IPS DF 4.7 (cell line): ENCODE data around the gene SYNPO2.
"Not testable (repeated sequence)": the region's sequence is repeated elsewhere in the genome, so short reads cannot be mapped to it uniquely, and the experiment has no call there.

Experiments used
- DNase-seq: peaks from one replicate; pipeline ENCODE4 v3.0.0-alpha.2; 2013; ENCODE audit warnings: low spot score; ENCODE audit errors: extremely low read depth

The SYNPO2 gene

DNA sequence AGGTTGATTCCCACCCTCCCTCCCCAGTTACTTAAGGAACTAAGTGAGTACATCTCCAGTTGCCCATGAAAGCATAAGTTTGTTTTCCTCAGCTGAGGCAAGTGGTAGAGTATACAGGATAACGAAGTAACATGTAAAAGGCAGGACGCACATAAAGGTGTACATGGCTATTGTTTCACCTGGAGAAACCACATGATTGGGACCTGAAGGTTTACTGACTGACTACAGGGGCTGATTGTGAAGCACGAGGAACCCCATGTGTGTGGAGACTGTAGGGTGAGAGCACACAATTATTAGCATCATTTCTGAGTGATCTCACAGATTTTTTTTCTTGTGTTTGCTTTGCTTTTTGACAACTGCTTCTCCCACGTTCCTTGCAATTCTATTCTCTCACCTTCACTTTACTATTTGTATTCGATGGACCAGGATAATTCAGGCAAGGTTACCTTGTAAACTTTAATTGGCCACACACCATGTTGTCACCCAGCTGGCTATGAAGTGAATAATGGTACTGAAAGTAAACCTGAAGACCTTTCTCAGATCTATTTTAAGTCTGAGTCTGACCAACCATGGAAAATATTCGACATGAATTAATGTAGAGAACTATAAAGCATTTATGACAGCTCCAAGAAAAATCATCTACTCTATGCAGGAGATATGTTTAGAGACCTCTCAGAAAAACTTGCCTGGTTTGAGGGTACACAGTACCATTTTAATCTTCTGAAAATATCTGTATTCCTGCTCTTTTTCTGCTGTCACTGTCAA is 144.4 kb downstream of the SYNPO2 start:
- no peak for DNase-seq

DNA sequence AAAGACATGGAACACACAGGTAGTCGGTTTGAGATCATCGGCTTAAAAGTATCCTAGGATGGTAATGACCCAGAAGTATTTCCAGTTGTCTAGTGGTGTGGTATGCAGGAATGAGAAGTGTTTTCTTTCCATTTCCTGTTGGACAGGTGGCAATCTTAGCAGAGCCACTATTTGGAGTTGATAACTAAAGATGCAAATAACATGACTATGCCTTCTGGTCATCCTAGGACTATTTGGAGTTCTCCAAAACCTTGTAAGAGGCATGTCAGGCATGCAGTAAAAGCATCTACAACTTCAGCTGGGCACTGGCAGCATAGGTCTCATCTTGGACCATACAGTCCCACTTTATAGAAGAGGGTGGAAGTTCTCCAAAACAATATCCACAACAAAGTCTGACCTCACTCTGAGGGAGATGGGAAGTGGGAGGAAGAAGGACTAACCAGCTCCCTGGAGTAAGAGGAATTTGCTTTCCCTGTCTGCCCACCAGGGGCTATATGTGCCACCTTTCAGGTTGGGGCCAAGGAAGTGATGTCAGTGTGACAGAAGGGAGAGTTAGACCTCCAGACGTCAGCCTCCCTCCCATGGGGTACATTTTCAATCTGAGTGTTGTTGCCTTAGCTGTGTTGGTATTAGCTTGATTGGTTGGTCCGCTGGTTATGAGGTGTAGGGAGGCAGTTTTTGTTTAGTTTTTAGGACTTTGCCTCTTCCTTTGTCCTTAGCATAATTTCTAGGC is 145.8 kb downstream of the SYNPO2 start:
- no peak for DNase-seq

DNA sequence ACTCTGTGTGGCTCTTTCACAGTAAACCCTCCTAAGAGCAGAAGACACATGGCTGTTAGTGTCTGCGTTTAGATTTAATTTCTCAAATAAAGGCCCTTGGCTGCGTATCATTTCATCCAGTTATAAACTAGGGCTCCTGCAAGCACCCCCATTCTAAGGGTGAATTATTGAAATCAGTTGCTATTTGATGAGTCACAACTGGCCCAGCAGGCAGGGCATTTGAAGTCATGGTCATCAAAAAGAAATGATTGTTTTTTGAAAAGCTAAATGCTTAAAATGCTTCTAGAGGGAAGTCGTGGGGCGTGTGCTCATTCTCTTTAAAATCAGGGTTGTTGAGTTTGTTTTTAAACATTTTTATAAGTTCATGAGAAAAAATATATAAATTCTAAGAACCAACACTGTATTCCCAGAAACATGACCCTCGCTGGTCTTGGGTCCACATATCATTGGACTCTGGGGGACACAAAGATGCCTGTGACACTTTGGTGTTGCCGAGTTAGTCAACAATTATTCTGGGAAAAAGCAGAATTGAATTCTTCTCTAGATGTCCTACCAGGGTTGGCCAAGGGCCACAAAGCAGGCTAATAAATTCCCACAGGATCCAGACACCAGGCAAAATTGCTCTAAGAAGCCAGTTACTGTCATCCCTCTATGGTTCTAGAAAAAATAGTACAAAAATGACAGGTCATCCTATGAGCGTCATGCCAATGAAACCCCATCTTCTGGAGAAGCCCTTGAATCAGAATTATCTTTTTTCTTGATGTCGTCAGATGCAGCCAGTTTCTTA is 147.5 kb downstream of the SYNPO2 start:
- DNase-seq: no peak

DNA sequence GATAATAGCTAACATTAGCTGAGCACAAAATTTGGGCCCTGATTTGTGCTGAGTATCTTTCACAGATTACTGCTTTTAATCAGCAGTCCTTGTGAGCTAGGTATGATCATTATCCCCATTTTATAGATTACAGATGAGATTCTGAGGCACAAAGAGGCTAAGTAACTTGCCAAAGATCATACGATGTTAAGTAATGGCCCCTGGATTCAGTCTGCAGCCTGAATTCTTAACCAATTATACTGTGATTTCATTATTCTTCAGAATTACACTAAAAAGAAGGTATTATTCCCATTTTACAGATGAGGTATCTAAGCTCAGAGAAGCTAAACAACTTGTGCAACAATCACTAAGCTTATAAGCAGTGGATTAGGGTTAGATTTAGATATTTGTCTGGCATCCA is 149.1 kb downstream of the SYNPO2 start:
- DNase-seq: no peak

DNA sequence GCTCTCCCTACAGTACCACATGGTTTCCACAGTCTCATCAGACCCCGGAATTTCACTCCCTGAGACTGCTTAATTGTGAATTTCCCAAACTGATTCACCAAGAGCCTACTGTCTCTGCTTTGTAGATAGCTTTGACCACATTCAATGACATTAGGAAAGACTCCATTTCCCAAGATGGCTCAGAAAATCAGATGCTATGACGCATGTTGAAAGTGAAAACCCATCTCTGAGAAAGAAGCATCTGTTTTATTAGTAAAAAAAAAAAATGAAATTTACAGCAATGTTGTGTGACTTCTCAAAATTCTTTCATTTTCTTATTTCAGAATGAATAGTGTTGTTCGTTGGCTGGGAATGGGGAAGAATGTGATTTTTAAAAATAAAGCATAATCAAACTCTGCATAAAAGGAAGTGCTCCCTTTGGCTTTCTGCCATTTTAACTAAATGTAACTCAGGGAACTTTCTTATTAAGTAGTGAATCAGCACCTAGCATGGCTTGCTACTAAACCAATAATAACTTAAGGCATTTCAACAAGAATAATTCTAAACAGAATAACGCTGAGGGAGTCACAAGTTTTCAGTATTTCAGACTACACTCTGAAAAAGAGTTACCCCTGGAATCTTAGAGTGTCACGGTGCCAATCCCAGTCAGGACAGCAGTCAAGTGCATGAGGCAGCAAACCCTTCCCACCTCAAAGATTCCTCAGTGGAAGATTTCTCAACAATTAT is 149.6 kb downstream of the SYNPO2 start:
- DNase-seq: no peak

DNA sequence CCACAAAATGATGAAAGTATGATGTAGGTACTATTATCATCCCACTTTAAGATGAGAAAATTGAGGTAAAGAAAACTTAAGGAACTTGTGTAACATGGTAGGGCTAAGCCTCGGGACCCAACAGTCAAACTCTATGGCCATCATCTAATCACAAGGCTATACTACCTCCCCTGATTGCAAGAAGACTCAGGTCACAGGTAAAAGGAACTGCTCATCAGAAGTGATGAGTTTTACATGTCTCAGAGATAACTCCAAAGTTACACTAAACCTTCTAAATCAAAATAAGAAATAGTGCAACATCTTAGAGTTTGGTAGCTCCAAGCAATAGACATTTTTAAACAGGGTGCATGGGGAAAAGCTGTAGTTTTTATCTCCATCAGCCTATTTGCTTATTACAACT is 150.5 kb downstream of the SYNPO2 start:
- no peak for DNase-seq

DNA sequence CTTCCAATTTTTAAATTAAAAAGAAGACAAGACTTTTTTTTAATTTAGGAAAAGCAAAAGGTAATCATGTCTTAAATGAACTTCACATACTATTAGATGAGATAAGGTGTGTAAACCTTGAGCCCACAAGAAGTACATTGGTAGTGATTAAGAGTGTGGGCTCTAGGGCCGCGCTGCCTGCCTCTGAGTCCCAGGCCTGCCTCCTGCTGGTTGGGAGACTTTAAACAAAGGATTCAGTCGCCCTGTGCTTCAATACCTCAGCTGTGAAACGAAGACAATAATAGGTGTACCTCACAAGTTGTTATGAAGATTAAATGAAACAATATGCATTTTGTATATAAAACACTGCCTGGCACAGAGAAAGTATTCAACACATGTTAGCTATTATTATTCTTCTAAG is 151.1 kb downstream of the SYNPO2 start:
- no peak for DNase-seq

DNA sequence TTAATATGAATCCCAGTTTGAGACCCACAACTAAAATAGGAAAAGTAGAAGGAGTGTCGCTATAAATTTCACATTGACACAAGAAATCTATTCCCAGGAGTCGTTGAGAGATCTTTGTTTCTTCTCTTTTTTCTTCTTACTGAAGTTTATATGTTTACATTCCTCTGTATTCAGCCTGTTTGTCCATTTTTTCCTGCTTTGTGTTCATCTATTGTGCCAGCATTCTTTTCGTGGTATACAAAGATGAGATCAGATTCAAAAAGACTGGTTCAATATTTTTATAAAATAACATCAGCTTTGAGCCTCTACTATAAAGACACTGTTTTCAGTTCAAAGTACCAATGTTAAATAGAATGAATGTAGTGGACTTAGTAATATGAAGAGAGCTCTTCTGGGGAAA is 151.6 kb downstream of the SYNPO2 start:
- no peak for DNase-seq

DNA sequence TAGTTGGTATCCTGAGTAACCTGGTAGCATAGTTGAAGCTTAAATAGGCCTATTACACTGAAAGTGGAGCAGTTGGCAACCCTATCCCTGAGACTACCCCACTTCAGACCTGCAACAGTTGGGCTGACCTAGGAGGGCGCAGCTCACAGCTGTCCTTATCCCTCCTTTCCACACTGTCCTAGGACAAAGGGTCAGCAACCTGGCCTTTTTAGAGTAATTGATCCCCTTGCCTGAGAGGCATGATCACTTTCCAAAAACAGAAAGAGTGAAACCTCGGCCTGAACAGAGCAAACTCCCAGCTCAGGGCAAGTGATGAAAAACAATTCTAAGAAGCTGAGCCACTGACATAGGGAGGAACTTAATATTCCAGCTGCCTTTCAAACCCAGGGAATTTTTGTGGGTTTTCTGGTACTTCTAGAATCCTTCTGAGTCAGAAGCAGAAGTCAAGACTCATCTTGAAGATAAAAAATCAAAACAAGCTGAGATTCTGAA is 152.1 kb downstream of the SYNPO2 start:
- DNase-seq: no peak

DNA sequence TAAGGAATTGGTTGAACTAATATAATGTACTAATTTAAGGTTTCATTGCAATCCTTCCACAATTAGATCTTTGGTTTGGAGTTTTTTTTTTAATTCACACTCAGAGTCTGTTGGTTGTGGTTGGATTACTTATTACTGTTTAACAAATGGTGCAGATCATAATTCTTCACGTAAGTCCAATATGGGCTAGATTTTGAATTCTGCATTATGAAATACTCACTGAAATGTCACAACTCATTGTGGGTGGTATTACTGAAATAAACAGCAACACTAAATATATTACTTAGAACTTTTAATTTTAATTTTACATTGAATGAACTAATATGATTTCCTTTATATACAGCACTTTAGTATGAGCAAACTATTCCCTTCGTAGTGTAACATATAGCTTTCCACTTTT is 152.7 kb downstream of the SYNPO2 start:
- no peak for DNase-seq

DNA sequence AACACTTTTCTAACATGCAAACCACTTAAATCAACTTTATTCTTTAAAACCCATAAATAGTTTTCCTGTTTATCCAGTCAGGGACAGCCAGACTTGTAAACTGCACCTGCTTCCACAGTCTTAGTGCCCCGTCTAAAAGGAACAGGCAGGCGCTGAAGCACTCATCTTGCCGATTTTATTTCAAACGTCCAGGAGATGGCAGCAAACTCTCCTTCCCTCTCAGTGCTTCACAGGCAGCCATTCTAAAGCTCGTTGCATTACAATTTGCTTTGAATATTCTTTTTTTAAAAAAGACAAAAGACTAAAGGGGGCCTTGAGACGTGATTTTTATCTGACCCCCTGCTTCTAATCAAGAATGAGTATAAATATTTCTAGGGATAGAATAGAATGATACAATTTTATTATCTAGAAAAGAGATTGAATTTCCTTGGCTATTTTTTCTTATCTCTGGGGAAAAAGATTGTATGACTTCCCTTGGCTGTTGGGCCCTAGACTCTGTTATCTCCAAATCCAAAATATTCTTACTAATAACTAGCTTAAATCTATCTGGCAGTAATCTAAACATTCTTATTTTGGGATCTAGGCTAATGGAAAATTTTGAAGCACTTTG is 153.4 kb downstream of the SYNPO2 start:
- no peak for DNase-seq

DNA sequence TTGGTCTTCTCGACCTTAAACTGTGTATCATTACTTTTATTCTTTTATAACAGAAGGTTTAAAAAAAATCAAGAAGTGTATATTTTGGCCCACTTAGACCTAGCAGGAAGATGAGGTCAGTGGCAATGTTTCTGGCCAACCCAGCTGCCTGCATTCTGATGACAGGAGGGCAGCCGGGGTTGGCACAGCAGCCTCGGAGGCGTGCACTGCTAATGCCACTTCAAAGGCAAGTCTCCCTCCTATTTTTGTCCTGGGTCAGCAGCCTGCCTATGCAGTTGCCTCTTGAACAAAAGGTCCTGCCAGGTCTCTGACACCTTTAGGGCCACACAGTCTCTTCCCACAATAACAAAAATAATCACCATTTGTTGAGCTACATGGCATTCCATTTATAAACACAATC is 157.6 kb downstream of the SYNPO2 start:
- no peak for DNase-seq

DNA sequence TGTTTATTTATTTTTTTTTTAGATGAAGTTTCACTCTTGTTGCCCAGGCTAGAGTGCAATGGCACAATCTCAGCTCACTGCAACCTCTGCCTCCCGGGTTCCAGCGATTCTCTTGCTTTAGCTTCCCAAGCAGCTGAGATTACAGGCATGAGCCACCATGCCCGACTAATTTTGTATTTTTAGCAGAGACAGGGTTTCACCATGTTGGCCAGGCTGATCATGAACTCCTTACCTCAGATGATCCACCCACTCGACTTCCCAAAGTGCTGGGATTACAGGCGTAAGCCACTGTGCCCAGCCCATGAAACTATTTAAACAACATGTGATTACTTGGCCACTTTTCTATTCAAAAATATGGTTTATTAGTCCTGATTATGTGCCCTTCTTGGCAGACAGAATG is 158.4 kb downstream of the SYNPO2 start:
- DNase-seq: not testable (repeated sequence)

DNA sequence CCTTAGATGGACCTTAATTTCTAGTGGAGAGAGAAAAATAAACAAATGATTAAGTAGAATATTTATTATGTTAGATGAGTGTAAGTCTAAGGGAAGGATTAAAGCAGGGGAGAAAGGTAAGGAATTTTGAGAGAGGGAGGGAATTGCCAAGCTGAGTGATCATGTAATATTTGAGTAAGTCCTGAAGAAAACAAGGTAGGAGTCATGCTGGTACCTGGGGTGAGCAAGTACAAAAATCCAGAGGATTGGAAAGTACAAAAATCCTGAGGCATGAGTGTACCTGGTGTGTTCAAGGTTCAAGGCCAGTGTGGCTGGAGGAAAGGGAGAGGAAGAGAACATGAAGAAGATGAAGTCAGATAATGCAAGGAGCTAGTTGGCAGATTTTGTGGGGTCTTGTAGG is 159.8 kb downstream of the SYNPO2 start:
- no peak for DNase-seq

DNA sequence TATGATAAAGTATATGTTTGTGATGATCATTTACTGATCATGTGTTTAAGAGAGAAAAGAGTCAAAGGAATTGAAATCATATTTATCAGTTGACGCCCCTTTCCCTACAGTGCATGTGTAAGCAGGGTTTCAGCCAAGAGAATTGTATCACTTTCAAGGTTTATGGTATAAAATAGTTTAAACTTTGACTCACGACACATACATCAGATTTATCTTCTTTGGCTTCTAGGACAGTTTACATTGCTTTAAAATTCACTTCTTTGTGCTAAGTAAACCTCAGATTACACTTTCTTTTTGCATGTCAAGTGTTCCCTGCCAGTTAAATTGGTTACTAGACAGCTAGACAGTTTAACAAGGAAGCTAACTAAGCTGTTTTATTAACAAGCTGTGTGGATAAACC is 160.7 kb downstream of the SYNPO2 start:
- DNase-seq: no peak

DNA sequence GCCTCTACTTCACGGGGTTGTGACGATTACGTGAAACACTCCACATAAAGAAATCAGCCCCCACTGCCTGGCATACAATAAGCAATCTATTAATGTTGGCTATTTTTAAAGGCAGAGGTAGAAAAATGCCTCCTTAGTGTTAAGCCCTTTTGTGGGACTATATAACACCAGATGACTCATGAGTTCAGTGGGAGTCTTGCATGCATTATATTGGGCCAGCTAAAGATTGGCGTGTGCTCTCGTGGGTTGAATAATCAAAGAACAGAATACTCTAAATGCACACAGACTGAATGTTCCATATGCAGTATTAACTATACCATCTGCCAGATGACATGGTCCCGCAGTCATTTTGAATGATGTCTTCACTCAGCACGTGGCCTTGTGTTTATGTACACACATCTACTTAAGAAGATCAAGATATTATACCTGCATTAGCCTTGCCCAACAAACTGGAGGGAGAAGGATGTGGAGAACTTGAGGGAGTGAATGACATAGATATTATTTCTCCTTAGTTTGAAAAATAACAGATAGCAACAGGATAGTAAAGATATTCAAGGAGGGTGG is 162.0 kb downstream of the SYNPO2 start:
- no peak for DNase-seq

DNA sequence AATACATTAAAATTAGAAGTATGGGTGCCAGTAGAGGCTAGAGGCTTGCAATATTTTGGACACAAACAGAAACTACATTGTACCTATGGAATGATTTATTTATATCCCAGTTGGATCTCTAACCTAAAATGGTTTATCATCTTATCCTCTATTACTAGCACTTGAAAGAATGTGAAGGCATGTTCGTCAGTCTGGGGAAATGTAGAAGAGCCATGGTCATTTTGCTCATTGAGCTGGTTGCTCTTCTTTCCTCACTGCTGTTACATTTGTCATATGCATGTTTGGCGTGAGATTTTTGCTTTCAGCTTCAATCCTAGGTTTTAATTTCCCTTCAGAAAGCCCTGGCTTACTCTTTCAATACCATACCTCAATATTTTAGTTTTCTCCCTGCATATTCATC is 164.6 kb downstream of the SYNPO2 start:
- DNase-seq: no peak

DNA sequence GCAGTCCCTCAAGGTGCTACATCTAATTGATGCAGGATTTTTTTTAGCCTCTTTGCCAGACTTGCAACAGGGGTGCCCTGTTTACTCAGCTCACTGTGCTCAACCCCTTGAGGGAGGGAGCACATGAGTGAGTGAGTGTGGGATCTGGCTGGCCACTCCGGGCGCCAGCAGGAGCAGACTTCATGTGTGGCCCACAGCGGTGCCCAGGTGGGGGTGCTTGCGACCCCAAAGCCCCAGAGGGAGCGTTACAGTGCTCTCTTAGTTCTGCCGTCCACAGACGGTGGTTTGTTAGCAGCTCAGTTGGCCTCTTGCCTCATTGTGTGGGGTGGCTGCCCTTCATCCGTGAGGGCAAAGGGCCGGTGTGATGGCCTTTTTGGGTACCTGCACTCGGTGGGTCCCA is 165.3 kb downstream of the SYNPO2 start:
- no peak for DNase-seq

DNA sequence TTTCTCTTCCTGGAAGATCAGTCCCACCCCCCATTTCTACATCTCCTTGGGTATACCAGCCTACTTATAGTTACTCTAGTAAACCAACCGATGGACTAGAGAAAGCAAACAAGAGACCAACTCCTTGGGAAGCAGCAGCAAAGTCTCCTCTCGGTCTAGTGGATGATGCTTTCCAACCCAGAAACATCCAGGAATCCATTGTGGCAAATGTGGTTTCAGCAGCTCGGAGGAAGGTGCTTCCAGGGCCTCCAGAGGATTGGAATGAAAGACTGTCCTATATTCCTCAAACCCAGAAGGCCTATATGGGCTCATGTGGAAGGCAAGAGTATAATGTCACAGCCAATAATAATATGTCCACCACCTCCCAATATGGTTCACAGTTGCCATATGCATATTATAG is 168.8 kb downstream of the SYNPO2 start:
- no peak for DNase-seq

DNA sequence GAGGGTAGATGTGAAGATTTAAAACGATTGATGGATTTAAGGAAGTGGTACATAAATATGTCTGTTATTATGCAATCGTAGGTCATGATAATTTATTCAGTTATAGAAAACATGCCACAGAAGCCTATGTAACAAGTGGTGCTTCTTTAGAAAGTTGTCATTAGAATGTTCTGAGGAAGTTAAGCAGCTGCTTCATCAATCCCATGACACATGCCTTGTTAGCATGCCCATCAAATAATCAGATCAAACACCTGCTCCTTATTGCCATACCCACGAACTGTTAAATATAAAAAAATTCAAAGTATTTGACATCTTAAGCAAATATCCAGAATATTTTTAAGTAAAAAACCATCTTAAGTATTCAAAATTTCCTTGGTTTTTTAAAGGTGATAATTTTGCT is 170.6 kb downstream of the SYNPO2 start:
- DNase-seq: no peak

DNA sequence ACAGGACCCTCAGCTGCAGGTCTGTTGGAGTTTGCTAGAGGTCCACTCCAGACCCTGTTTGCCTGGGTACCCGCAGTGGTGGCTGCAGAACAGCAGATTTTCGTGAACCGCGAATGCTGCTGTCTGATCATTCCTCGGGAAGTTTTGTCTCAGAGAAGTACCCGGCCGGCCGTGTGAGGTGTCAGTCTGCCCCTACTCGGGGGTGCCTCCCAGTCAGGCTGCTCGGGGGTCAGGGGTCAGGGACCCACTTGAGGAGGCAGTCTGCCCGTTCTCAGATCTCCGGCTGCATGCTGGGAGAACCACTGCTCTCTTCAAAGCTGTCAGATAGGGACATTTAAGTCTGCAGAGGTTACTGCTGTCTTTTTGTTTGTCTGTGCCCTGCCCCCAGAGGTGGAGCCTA is 178.5 kb downstream of the SYNPO2 start:
- DNase-seq: not testable (repeated sequence)
